Measurements from ENCODE around the gene RPL28. TPM values are rescaled to one million over a fixed set of nuclear protein-coding genes. Genes with fewer than 3 reads are reported as not detected.
A peak's percentile ranks its signal among the peaks of the same experiment; 100 is the strongest.

Gene RPL28
- total RNA-seq, 5 donors from 2014 or later (not counting 1 experiment from before 2014, with no cell fraction given): 3,465 to 4,436 (median 4,286) TPM

GRCh38 chr19:55346725-55347441 is 38.8 kb upstream of the RPL28 start:
- Mint-ChIP-seq H3K27ac (no peak overlapping the region), H3K36me3 (peaks cover 16% of the 10 kb centered on the region), H3K4me1 (peaks cover 3 to 10% (median 5%) of the 10 kb centered on the region in 3 donors), H3K27me3 (peaks cover 9 to 16% of the 10 kb centered on the region in 2 donors), H3K4me3 (no peak overlapping the region), H3K9me3 (no peaks in the 10 kb centered on the region)
- DNase-seq: no peak
- Histone ChIP-seq H3K27ac (ENCODE audit: low read length) (no peak overlapping the region), H3K36me3 (ENCODE audit: control insufficient read depth in 2 of 2, extremely low read depth in 1 of 2, insufficient read depth in 1 of 2, low read length in 1 of 2) (peaks cover 3 to 13% of the 10 kb centered on the region in 2 donors), H3K9me3 (no peaks in the 10 kb centered on the region), H3K4me3 (ENCODE audit: control insufficient read depth in 1 of 2, extremely low read depth in 1 of 2, low read length in 1 of 2) (no peak overlapping the region), H3K27me3 (replicated peaks in 1 of 2; ENCODE audit: control insufficient read depth in 2 of 2, extremely low read depth in 1 of 2, insufficient read depth in 2 of 2, low read length in 1 of 2) (peaks cover 0 to 22% of the 10 kb centered on the region in 2 experiments), H3K4me1 (ENCODE audit: control insufficient read depth in 1 of 2, extremely low read depth in 1 of 2, insufficient read depth in 2 of 2, low read length in 2 of 2) (peaks cover 0 to 3% of the 10 kb centered on the region in 2 experiments)
- POLR2A ChIA-PET: interaction anchor here in 1 of 2 donors (1.6 kb wide), 1 partner anchor 8 kb away, joined by 5 read pairs; the partner anchor contains the start of gene KMT5C
- CTCF ChIA-PET: no interaction called here
- ATAC-seq (replicated peaks in 1 of 4): peak in 1 of 4 experiments; percentile 16
- 93% methylated on average over 31 of the region's 41 CpGs for WGBS (ENCODE audit: insufficient coverage)

- no CpG with 5 or more reads among the region's 10 CpGs for WGBS (ENCODE audit: insufficient coverage)
- ChIA-PET CTCF (no interaction called here), POLR2A (interaction anchor here in 1 of 2 donors (1.6 kb wide), 1 partner anchor 9 kb away, joined by 5 read pairs; the partner anchor contains the start of gene KMT5C)
- Mint-ChIP-seq H3K4me3 (no peak overlapping the region), H3K27ac (no peak overlapping the region), H3K4me1 (peaks cover 7 to 15% (median 8%) of the 10 kb centered on the region in 3 donors), H3K9me3 (no peaks in the 10 kb centered on the region), H3K27me3 (peaks cover 15 to 22% of the 10 kb centered on the region in 2 donors), H3K36me3 (peaks cover 16% of the 10 kb centered on the region)
- Histone ChIP-seq H3K27me3 (replicated peaks in 1 of 2; ENCODE audit: control insufficient read depth in 2 of 2, extremely low read depth in 1 of 2, insufficient read depth in 2 of 2, low read length in 1 of 2) (peaks cover 0 to 28% of the 10 kb centered on the region in 2 experiments), H3K9me3 (no peaks in the 10 kb centered on the region), H3K4me1 (ENCODE audit: control insufficient read depth in 1 of 2, extremely low read depth in 1 of 2, insufficient read depth in 2 of 2, low read length in 2 of 2) (peaks cover 0 to 9% of the 10 kb centered on the region in 2 experiments), H3K27ac (ENCODE audit: low read length) (no peak overlapping the region), H3K4me3 (ENCODE audit: control insufficient read depth in 1 of 2, extremely low read depth in 1 of 2, low read length in 1 of 2) (no peak overlapping the region), H3K36me3 (ENCODE audit: control insufficient read depth in 2 of 2, extremely low read depth in 1 of 2, insufficient read depth in 1 of 2, low read length in 1 of 2) (peaks cover 3 to 10% of the 10 kb centered on the region in 2 donors)
- DNase-seq: no peak
- ATAC-seq (replicated peaks in 1 of 4): no peak
Observed at GRCh38 chr19:55347442-55348009, 38.2 kb upstream of the RPL28 start.

- DNase-seq: no peak
- ATAC-seq (replicated peaks in 1 of 4): no peak
- Mint-ChIP-seq H3K9me3 (no peaks in the 10 kb centered on the region), H3K4me3 (no peak overlapping the region), H3K27me3 (peaks cover 24 to 32% of the 10 kb centered on the region in 2 donors), H3K36me3 (peaks cover 11% of the 10 kb centered on the region), H3K27ac (no peak overlapping the region), H3K4me1 (peaks cover 16 to 24% (median 18%) of the 10 kb centered on the region in 3 donors)
- H3K27me3 ChIP-seq (replicated peaks in 1 of 2; ENCODE audit: control insufficient read depth in 2 of 2, extremely low read depth in 1 of 2, insufficient read depth in 2 of 2, low read length in 1 of 2): peaks cover 0 to 38% of the 10 kb centered on the region in 2 experiments
- 95% methylated on average over 10 of the region's 22 CpGs for WGBS (ENCODE audit: insufficient coverage)
- peaks cover 2 to 3% of the 10 kb centered on the region in 2 donors for H3K36me3 ChIP-seq (ENCODE audit: control insufficient read depth in 2 of 2, extremely low read depth in 1 of 2, insufficient read depth in 1 of 2, low read length in 1 of 2)
- peaks cover 0 to 18% of the 10 kb centered on the region in 2 experiments for H3K4me1 ChIP-seq (ENCODE audit: control insufficient read depth in 1 of 2, extremely low read depth in 1 of 2, insufficient read depth in 2 of 2, low read length in 2 of 2)
- no peaks in the 10 kb centered on the region for H3K9me3 ChIP-seq
- ChIA-PET POLR2A (interaction anchor here in 1 of 2 donors (1.6 kb wide), 1 partner anchor 10 kb away, joined by 5 read pairs; the partner anchor contains the start of gene KMT5C), CTCF (interaction anchor here in 1 of 2 donors (0.6 kb wide), 1 partner anchor 122 kb away, joined by 3 read pairs; no protein-coding TSS in a partner anchor)
- H3K27ac ChIP-seq (ENCODE audit: low read length): no peak overlapping the region
- no peak overlapping the region for H3K4me3 ChIP-seq (ENCODE audit: control insufficient read depth in 1 of 2, extremely low read depth in 1 of 2, low read length in 1 of 2)
Observed at GRCh38 chr19:55348317-55349034, 37.3 kb upstream of the RPL28 start.

- H3K27me3 Mint-ChIP-seq: peaks cover 24 to 38% of the 10 kb centered on the region in 2 donors
- WGBS (ENCODE audit: insufficient coverage): 65% methylated on average over 8 of the region's 11 CpGs
- no peak overlapping the region for H3K4me3 Mint-ChIP-seq
- H3K4me1 Mint-ChIP-seq: peaks cover 19 to 33% (median 20%) of the 10 kb centered on the region in 3 donors
- CTCF ChIA-PET: no interaction called here
- no peak for ATAC-seq (replicated peaks in 1 of 4)
- H3K4me3 ChIP-seq (ENCODE audit: control insufficient read depth in 1 of 2, extremely low read depth in 1 of 2, low read length in 1 of 2): no peak overlapping the region
- H3K4me1 ChIP-seq (ENCODE audit: control insufficient read depth in 1 of 2, extremely low read depth in 1 of 2, insufficient read depth in 2 of 2, low read length in 2 of 2): peaks cover 0 to 33% of the 10 kb centered on the region in 2 experiments
- no peak for DNase-seq
- H3K9me3 ChIP-seq: no peaks in the 10 kb centered on the region
- peak overlapping the region in 1 of 2 donors; percentile 43 for H3K27ac Mint-ChIP-seq
- H3K36me3 ChIP-seq (ENCODE audit: control insufficient read depth in 2 of 2, extremely low read depth in 1 of 2, insufficient read depth in 1 of 2, low read length in 1 of 2): no peaks in the 10 kb centered on the region
- H3K27ac ChIP-seq (ENCODE audit: low read length): no peak overlapping the region
- POLR2A ChIA-PET: interaction anchor here in 1 of 2 donors (0.5 kb wide), 1 partner anchor 56 kb away, joined by 3 read pairs; no protein-coding TSS in a partner anchor
- peaks cover 0 to 57% of the 10 kb centered on the region in 2 experiments for H3K27me3 ChIP-seq (replicated peaks in 1 of 2; ENCODE audit: control insufficient read depth in 2 of 2, extremely low read depth in 1 of 2, insufficient read depth in 2 of 2, low read length in 1 of 2)
- no peaks in the 10 kb centered on the region for H3K9me3 Mint-ChIP-seq
- H3K36me3 Mint-ChIP-seq: no peaks in the 10 kb centered on the region
Observed at GRCh38 chr19:55350620-55351315, 35.0 kb upstream of the RPL28 start.

GRCh38 chr19:55352040-55352439 is 33.7 kb upstream of the RPL28 start:
- Histone ChIP-seq H3K9me3 (no peaks in the 10 kb centered on the region), H3K4me1 (ENCODE audit: control insufficient read depth in 1 of 2, extremely low read depth in 1 of 2, insufficient read depth in 2 of 2, low read length in 2 of 2) (peaks cover 0 to 33% of the 10 kb centered on the region in 2 experiments), H3K4me3 (ENCODE audit: control insufficient read depth in 1 of 2, extremely low read depth in 1 of 2, low read length in 1 of 2) (no peak overlapping the region), H3K27ac (ENCODE audit: low read length) (no peak overlapping the region), H3K27me3 (replicated peaks in 1 of 2; ENCODE audit: control insufficient read depth in 2 of 2, extremely low read depth in 1 of 2, insufficient read depth in 2 of 2, low read length in 1 of 2) (peaks cover 2 to 69% of the 10 kb centered on the region in 2 experiments), H3K36me3 (ENCODE audit: control insufficient read depth in 2 of 2, extremely low read depth in 1 of 2, insufficient read depth in 1 of 2, low read length in 1 of 2) (no peaks in the 10 kb centered on the region)
- POLR2A ChIA-PET: no interaction called here
- Mint-ChIP-seq H3K27ac (no peak overlapping the region), H3K9me3 (no peaks in the 10 kb centered on the region), H3K4me1 (peaks cover 19 to 33% (median 20%) of the 10 kb centered on the region in 3 donors), H3K36me3 (no peaks in the 10 kb centered on the region), H3K4me3 (peak overlapping the region in 1 of 3 donors; percentile 78), H3K27me3 (peaks cover 26 to 39% of the 10 kb centered on the region in 2 donors)
- CTCF ChIA-PET: no interaction called here
- DNase-seq (no peak), ATAC-seq (replicated peaks in 1 of 4) (no peak)
- 21% methylated on average over 4 of the region's 6 CpGs for WGBS (ENCODE audit: insufficient coverage)
